GM10266 (cell line): ENCODE results near the gene STX7.

Experiments used
- DNase-seq: peaks from one replicate; pipeline ENCODE4 v3.0.0; 2012; ENCODE audit errors: extremely low spot score
- CTCF ChIP-seq: IDR thresholded peaks from 2 replicates; pipeline ENCODE4 v1.5.1; 2012; ENCODE audit warnings: mild to moderate bottlenecking, low read depth; ENCODE audit not compliant: control insufficient read depth, insufficient read depth; ENCODE audit errors: missing control alignments

Gene STX7

GRCh38 chr6:132458887-132459604, 53.9 kb downstream of the STX7 start:
- no peak for DNase-seq
- TF ChIP-seq CTCF: no peak

- peak; percentile 66 for TF ChIP-seq CTCF
- DNase-seq: peak; percentile 64
Observed at GRCh38 chr6:132456700-132457143, 56.2 kb downstream of the STX7 start.

- no peak for DNase-seq
- no peak for TF ChIP-seq CTCF
Observed at GRCh38 chr6:132446855-132447241, 66.1 kb downstream of the STX7 start.

- TF ChIP-seq CTCF: no peak
- DNase-seq: no peak
Observed at GRCh38 chr6:132446141-132446854, 66.6 kb downstream of the STX7 start.

- TF ChIP-seq CTCF: no peak
- DNase-seq: no peak
Observed at GRCh38 chr6:132445201-132445951, 67.5 kb downstream of the STX7 start.

- TF ChIP-seq CTCF: no peak
- DNase-seq: no peak
Observed at GRCh38 chr6:132443206-132443605, 69.7 kb downstream of the STX7 start.

- no peak for TF ChIP-seq CTCF
- no peak for DNase-seq
Observed at GRCh38 chr6:132430110-132430509, 82.8 kb downstream of the STX7 start.
